A673 (cell line): Measurements from ENCODE around the gene ATP6V1F.

Experiments used
- CTCF ChIP-seq: fragments of 300-800, 200-600 bp; sonication (generic); conservative IDR thresholded peaks from 2 replicates; pipeline ENCODE4 v1.5.1; 2017; ENCODE audit warnings: low read depth, mild to moderate bottlenecking, antibody characterized with exemption, low read length, moderate library complexity, mixed read lengths
- EZH2 ChIP-seq: fragments of 200-600 bp; sonication (generic); IDR thresholded peaks from 2 replicates; pipeline ENCODE4 v1.6.1; 2017; ENCODE audit warnings: borderline replicate concordance, low read depth, mild to moderate bottlenecking, mixed read lengths, antibody characterized with exemption, low read length; ENCODE audit not compliant: poor library complexity, severe bottlenecking

DNA sequence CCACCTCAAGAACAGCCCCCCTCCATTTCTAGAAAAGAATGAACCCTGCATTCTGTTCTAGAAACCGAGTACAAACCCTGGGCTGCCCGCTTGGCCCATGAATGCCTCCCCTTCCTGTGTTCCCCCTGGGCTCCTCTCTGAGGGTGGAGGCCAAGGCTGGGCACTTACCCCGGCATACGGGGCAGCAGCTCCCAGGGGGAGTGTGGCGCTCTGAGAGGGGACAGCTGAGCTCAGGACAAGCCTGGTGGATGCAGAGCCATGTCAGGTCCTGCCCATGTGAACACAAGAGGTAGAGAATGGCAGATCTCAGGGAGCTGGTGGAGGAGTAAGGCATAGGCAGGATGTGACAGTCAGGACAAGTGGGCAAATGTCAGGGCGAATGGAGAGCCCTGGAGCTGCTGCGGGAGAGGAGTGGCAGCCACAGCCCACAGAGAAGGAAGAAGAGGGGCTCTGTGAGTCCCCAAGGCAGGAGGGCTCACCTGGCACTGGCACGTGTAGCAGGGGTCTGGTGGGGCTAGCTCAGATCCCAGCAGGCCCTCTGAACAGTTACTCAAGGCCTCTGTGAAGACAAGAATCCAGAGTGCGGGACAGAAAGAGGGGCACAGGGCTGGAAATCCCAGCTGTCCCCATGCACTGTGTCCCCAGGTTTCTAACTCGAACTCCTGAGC, 18.9 kb downstream of the ATP6V1F start:
- TF ChIP-seq EZH2 (no peak), CTCF (no peak)
